Tibial nerve (tissue), 3 donors: ENCODE data around the gene KCNQ1.

Experiments used
- CTCF ChIP-seq, 5 experiments: fragments of 200-600 bp in 3 of 5; fragments of 450-650 bp in 2 of 5; sonication (generic) in 3 of 5; IDR thresholded peaks; one replicate each; pipeline ENCODE4 v1.5.1; 2016 to 2019; ENCODE audit warnings: antibody characterized with exemption in 5 of 5, mild to moderate bottlenecking in 3 of 5, moderate library complexity in 2 of 5
- POLR2A ChIP-seq, 2 donors: fragments of 450-650 bp; IDR thresholded peaks; one replicate each; pipeline ENCODE4 v1.6.1; 2017; ENCODE audit warnings: antibody characterized with exemption in 2 of 2, mild to moderate bottlenecking in 2 of 2, moderate library complexity in 2 of 2

GRCh38 chr11:2729841-2730240 lies 285.0 kb downstream of the KCNQ1 start:
- TF ChIP-seq POLR2A (IDR thresholded peaks at IDR 0.05): no peak
- TF ChIP-seq CTCF (IDR thresholded peaks at IDR 0.05): no peak
